Measurements from ENCODE around the gene GFRA1.

- TF ChIP-seq CTCF (conservative IDR thresholded peaks at IDR 0.05; ENCODE audit: low read depth, low read length) (no peak), EZH2 (IDR thresholded peaks at IDR 0.05; ENCODE audit: borderline replicate concordance, low read depth, low read length, poor library complexity, severe bottlenecking) (no peak)
Measured at GRCh38 chr10:116157485-116157884, 115.5 kb downstream of the GFRA1 start.

Data from A673 (cell line).